B cell (primary cell): Measurements from ENCODE around the gene MORC2.

Experiments used
- EZH2 ChIP-seq: IDR thresholded peaks from 2 replicates; pipeline ENCODE4 v1.6.1; 2012; ENCODE audit warnings: borderline replicate concordance, low read depth, mild to moderate bottlenecking, moderate library complexity, low read length; ENCODE audit not compliant: insufficient read depth, poor library complexity, severe bottlenecking
- TF ChIP-seq, protein P1 (sequence below): fragments of 200-600 bp; IDR thresholded peaks from one replicate; pipeline ENCODE4 v1.8.0; 2022; ENCODE audit warnings: antibody characterized with exemption, mild to moderate bottlenecking

GRCh38 chr22:30887453-30887852 is 81.1 kb downstream of the MORC2 start:
- TF ChIP-seq, protein P1, sequence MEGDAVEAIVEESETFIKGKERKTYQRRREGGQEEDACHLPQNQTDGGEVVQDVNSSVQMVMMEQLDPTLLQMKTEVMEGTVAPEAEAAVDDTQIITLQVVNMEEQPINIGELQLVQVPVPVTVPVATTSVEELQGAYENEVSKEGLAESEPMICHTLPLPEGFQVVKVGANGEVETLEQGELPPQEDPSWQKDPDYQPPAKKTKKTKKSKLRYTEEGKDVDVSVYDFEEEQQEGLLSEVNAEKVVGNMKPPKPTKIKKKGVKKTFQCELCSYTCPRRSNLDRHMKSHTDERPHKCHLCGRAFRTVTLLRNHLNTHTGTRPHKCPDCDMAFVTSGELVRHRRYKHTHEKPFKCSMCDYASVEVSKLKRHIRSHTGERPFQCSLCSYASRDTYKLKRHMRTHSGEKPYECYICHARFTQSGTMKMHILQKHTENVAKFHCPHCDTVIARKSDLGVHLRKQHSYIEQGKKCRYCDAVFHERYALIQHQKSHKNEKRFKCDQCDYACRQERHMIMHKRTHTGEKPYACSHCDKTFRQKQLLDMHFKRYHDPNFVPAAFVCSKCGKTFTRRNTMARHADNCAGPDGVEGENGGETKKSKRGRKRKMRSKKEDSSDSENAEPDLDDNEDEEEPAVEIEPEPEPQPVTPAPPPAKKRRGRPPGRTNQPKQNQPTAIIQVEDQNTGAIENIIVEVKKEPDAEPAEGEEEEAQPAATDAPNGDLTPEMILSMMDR, result no peak
- TF ChIP-seq EZH2, result no peak
